8988T (cell line): Measurements from ENCODE around the gene TRMT44.
"Not testable (repeated sequence)": the region's sequence is repeated elsewhere in the genome, so short reads cannot be mapped to it uniquely, and the experiment has no call there.

Experiments used
- DNase-seq: peaks from one replicate; pipeline ENCODE4 v3.0.0; 2011

Gene TRMT44

GRCh38 chr4:8500966-8501365, 60.4 kb downstream of the TRMT44 start:
- no peak for DNase-seq

- no peak for DNase-seq
These were observed 61.2 kb downstream of the TRMT44 start for GRCh38 chr4:8501781-8502180.

GRCh38 chr4:8502371-8502770, 61.8 kb downstream of the TRMT44 start:
- no peak for DNase-seq

- no peak for DNase-seq
These were observed 62.4 kb downstream of the TRMT44 start for GRCh38 chr4:8502836-8503585.

GRCh38 chr4:8503801-8504200, 63.2 kb downstream of the TRMT44 start:
- no peak for DNase-seq

- DNase-seq = no peak
These were observed 63.9 kb downstream of the TRMT44 start for GRCh38 chr4:8504279-8505007.

- DNase-seq = no peak
These were observed 64.7 kb downstream of the TRMT44 start for GRCh38 chr4:8505229-8505628.

GRCh38 chr4:8506006-8506372, 65.4 kb downstream of the TRMT44 start:
- DNase-seq = no peak

GRCh38 chr4:8506373-8507195, 66.0 kb downstream of the TRMT44 start:
- no peak for DNase-seq

- no peak for DNase-seq
These were observed 66.6 kb downstream of the TRMT44 start for GRCh38 chr4:8507196-8507570.

GRCh38 chr4:8507624-8508023, 67.0 kb downstream of the TRMT44 start:
- DNase-seq = no peak

- no peak for DNase-seq
These were observed 67.7 kb downstream of the TRMT44 start for GRCh38 chr4:8508266-8508665.

GRCh38 chr4:8508740-8509139, 68.2 kb downstream of the TRMT44 start:
- DNase-seq = no peak

- no peak for DNase-seq
These were observed 68.9 kb downstream of the TRMT44 start for GRCh38 chr4:8509311-8509950.

- no peak for DNase-seq
These were observed 69.6 kb downstream of the TRMT44 start for GRCh38 chr4:8510191-8510590.

GRCh38 chr4:8510611-8511285, 70.2 kb downstream of the TRMT44 start:
- no peak for DNase-seq

- no peak for DNase-seq
These were observed 71.9 kb downstream of the TRMT44 start for GRCh38 chr4:8512510-8512909.

GRCh38 chr4:8513080-8513479, 72.5 kb downstream of the TRMT44 start:
- DNase-seq = not testable (repeated sequence)

- DNase-seq = no peak
These were observed 73.4 kb downstream of the TRMT44 start for GRCh38 chr4:8513931-8514330.

GRCh38 chr4:8514391-8514790, 73.8 kb downstream of the TRMT44 start:
- no peak for DNase-seq

- DNase-seq = peak; percentile 77
These were observed 74.9 kb downstream of the TRMT44 start for GRCh38 chr4:8515316-8516060.

- no peak for DNase-seq
These were observed 75.5 kb downstream of the TRMT44 start for GRCh38 chr4:8516061-8516573.
